GM12874 (cell line): ENCODE results near the gene ROBO2.

ENCODE experiments used
- TF ChIP-seq, protein P1 (sequence below): IDR thresholded peaks from 2 replicates; pipeline ENCODE4 v1.5.1; 2011; ENCODE audit warnings: low read depth, mild to moderate bottlenecking, control low read depth, low read length, moderate library complexity; ENCODE audit not compliant: insufficient read depth

ROBO2 gene

DNA sequence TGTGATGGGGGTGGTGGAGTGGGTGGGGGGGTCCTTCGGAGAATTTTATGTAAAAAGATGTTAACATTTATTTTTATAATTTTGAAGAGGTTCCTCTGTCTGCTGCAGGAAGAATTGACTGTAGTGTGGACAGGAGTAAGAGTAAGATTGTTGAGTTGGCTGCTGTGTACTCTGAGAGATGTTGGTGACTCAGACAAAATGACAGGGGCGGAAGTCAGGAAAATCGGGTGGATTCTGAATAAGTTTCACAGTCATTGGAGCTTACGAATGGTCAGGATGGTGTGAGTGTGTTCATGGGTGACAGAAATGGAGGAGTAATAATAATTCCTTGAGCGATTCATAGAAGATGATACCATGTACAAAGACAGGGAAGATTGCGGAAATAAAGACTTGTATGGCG lies 420.0 kb downstream of the ROBO2 start:
- TF ChIP-seq, protein P1, sequence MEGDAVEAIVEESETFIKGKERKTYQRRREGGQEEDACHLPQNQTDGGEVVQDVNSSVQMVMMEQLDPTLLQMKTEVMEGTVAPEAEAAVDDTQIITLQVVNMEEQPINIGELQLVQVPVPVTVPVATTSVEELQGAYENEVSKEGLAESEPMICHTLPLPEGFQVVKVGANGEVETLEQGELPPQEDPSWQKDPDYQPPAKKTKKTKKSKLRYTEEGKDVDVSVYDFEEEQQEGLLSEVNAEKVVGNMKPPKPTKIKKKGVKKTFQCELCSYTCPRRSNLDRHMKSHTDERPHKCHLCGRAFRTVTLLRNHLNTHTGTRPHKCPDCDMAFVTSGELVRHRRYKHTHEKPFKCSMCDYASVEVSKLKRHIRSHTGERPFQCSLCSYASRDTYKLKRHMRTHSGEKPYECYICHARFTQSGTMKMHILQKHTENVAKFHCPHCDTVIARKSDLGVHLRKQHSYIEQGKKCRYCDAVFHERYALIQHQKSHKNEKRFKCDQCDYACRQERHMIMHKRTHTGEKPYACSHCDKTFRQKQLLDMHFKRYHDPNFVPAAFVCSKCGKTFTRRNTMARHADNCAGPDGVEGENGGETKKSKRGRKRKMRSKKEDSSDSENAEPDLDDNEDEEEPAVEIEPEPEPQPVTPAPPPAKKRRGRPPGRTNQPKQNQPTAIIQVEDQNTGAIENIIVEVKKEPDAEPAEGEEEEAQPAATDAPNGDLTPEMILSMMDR: no peak

DNA sequence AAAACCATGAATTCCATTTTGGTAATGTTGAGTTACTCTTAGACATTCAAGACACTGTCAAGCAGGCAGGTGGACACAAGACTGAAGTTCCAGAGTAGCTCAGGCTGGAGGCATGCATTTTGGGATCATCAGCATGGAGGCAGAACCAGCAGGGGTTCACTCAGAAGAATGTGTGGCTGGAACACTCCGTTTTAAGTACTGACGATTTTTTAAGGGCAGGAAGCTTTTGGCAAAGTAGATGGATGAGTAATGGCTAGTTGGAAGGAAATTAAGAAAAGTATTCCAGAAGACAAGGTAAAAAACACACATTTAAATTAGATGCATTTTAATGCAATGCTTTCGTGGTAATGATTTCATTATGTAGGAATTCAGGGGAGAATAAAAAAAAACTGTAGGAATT lies 420.4 kb downstream of the ROBO2 start:
- TF ChIP-seq, protein P1: no peak

DNA sequence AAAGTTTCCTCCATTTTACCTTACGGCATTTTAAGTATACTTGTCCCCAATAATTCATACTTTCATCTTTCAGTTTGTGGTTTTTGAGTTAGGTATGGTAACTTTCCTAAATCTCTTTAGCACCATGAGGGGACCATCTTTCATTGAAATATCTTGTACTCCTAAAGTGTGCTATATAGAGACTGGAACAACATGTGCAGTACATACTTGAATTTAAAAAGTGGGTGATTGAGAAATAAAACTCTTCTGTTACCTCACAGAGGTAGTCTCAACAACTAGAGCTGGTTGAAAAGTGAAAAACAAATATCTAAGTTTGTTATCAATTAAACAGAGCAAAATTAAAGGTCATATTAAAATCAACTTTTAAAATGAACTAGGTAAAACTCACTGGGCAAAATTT lies 423.1 kb downstream of the ROBO2 start:
- TF ChIP-seq, protein P1: no peak

DNA sequence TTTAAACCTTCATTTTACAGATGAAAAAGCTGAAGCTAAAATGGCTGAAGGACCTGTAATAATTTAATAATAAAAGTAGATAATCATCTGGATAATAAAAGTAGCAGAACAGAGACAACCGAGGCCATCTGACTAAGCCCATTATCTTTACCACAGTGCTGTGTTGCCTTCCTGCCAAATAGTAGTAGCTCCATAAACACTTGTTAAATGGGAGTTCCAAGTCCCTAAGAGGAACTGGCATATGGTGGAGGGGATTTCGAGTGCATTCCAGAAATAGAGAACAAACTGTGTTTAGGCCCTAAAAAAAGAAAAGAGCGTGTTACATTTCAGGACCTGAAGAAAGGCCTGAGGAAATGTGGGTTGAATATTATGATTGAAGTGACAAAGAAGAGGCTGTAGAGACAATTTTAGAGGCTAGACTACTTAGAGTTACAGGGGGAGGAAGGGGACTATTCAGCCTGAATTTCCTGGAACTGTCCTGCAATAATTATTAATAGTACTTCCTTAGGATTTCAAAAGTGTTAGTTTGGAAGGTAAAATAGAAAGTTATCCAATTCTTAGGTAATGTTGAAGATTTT lies 424.3 kb downstream of the ROBO2 start:
- TF ChIP-seq, protein P1: no peak

DNA sequence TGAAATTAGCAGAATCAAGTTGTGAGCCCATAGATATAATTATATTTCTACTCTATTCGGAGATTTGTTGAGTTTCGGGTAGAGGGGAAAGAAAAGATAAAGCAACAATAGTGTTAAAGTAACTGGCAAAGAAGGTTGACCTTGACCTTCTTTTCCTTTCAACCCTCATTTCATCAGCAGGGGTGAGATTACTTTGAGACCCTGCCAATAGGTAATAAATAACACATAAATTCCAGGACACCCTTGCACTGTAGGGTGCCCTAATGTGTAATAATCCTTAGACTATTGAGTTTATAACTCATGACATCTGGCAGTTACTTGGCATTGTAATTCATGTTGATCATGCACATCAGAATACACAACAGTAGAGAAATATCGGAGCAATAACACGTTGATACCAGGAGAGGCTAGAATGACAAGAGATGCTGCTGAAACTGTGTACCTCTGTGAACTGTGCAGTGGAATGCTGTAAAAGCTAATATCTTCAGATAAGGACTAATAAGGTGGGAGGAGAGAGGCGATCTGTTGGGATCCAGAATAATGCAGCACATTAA lies 426.7 kb downstream of the ROBO2 start:
- TF ChIP-seq, protein P1: no peak

DNA sequence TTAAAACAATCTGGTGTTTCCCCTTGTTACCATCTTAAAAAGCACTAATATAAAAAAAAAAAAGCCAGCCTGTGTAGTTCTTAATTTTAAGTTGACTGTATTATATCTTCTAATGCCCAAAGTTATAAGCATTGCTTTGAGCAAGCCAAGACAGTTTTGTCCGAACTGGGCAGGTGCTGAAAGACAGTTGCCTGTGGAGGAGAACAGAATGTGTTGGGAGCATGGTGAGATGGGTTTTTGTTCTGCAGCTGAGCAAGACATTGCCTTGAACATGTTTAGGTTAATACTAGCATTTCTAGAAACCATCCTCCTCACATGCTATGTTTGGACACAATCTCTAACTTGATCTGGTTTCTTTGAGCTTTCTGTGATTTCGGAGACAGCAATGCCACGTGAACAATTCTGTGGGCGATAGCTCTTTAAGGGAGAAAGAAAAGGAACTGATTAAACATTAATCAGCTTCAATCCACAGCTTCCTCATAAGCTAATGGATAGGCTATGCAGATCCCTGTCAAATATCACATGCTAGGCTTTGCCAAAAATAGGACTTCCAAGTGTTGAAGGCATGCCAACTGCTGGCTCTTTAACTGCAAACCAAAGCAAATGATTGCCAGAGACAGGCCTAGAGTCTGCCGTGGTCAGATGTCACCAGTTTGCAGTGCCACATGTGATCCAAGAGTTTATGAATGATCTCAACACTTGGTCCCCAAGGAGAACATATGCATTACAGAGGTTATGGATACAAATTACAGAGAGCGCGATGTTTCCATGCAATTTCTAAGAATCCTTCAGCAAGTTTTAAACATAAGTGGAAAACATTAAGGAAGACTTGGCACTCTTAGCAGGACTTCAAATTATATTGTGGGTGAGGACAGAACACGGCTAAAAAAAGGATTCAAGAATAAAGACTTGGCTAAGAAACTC lies 428.1 kb downstream of the ROBO2 start:
- TF ChIP-seq, protein P1: no peak

DNA sequence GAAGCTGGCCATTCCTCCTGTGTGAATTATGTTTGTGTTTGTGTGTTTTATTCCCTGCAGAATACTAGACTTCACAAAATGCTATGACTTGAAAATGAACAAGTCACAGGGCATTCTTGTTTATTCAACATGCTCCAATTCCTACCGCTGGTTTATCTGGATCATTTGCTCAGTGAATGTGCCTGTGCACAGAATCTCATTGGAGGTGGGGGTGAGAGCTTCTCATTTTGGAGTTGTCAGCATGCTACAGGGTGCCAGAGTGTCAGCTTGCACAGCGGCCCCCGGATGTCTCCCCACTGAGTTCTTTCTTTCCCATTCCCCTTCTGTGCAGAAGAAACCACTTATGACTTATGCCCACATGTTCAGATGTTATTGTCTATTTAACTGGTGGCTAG lies 428.7 kb downstream of the ROBO2 start:
- TF ChIP-seq, protein P1: no peak
